Activated CD4-positive, alpha-beta T cell treated with anti-CD3 and anti-CD28 coated beads, Interleukin-2, amount 10 ng/mL, durations not matched to agents 24 days and 14 days (primary cell): Measurements from ENCODE around the gene PRCC. TPM values are rescaled to one million over a fixed set of nuclear protein-coding genes. Genes with fewer than 3 reads are reported as not detected.

Experiments
- DNase-seq: peaks from one replicate; pipeline ENCODE4 v3.0.0; 2022
- H3K27ac Mint-ChIP-seq: one replicate; pipeline ENCODE4 v1.8.0; 2022; ENCODE audit warnings: mild to moderate bottlenecking, mixed read lengths
- H3K27me3 Mint-ChIP-seq: one replicate; pipeline ENCODE4 v1.8.0; 2022; ENCODE audit warnings: mixed read lengths
- H3K36me3 Mint-ChIP-seq: one replicate; pipeline ENCODE4 v1.8.0; 2022; ENCODE audit warnings: low read depth, mild to moderate bottlenecking, mixed read lengths
- H3K4me1 Mint-ChIP-seq: one replicate; pipeline ENCODE4 v1.8.0; 2021; ENCODE audit warnings: mixed read lengths
- H3K4me3 Mint-ChIP-seq: one replicate; pipeline ENCODE4 v1.8.0; 2022; ENCODE audit warnings: mild to moderate bottlenecking, moderate library complexity, mixed read lengths
- H3K9me3 Mint-ChIP-seq: one replicate; pipeline ENCODE4 v1.8.0; 2021; ENCODE audit warnings: mixed read lengths
- intact Hi-C: fragments of 100-400 bp; cut with micrococcal nuclease; formaldehyde crosslinking; loops from one replicate; pipeline ENCODE4 v1.15.1; 2023
- total RNA-seq: library from RNA; stranded (reverse); gene quantifications from 2 replicates; pipeline ENCODE4 v1.2.3, GENCODE V29; 2022

The PRCC gene
- total RNA-seq, 1 donor from 2014 or later: 120 TPM

- peak overlapping the region; percentile 97 for H3K4me3 Mint-ChIP-seq
- no peaks in the 10 kb centered on the region for H3K9me3 Mint-ChIP-seq
- H3K27me3 Mint-ChIP-seq: no peaks in the 10 kb centered on the region
- no peak for DNase-seq
- peaks cover 60% of the 10 kb centered on the region for H3K36me3 Mint-ChIP-seq
- intact Hi-C loops: no loop called here
- peak overlapping the region; percentile 96 for H3K27ac Mint-ChIP-seq
- peaks cover 41% of the 10 kb centered on the region for H3K4me1 Mint-ChIP-seq
These were observed 19.3 kb upstream of the PRCC start for GRCh38 chr1:156747742-156748669.

- Mint-ChIP-seq H3K27ac (peak overlapping the region; percentile 96), H3K9me3 (no peaks in the 10 kb centered on the region), H3K36me3 (peaks cover 52% of the 10 kb centered on the region), H3K27me3 (no peaks in the 10 kb centered on the region), H3K4me1 (peaks cover 43% of the 10 kb centered on the region), H3K4me3 (peak overlapping the region; percentile 97)
- DNase-seq: peak; percentile 73
- intact Hi-C loops: no loop called here
These were observed 18.5 kb upstream of the PRCC start for GRCh38 chr1:156748670-156749418.

GRCh38 chr1:156749419-156750118 lies 17.8 kb upstream of the PRCC start:
- intact Hi-C loops: loop anchor here (10.0 kb wide), 1 partner anchor 555 kb away; the partner anchor contains the start of gene SLC25A44
- Mint-ChIP-seq H3K27ac (peak overlapping the region; percentile 96), H3K36me3 (peaks cover 48% of the 10 kb centered on the region), H3K27me3 (no peaks in the 10 kb centered on the region), H3K4me3 (peak overlapping the region; percentile 97), H3K4me1 (peaks cover 42% of the 10 kb centered on the region), H3K9me3 (no peaks in the 10 kb centered on the region)
- DNase-seq: peak; percentile 69

- no peaks in the 10 kb centered on the region for H3K9me3 Mint-ChIP-seq
- peaks cover 42% of the 10 kb centered on the region for H3K4me1 Mint-ChIP-seq
- intact Hi-C loops: loop anchor here (10.0 kb wide), 1 partner anchor 555 kb away; the partner anchor contains the start of gene SLC25A44
- H3K36me3 Mint-ChIP-seq: peaks cover 43% of the 10 kb centered on the region
- H3K27me3 Mint-ChIP-seq: no peaks in the 10 kb centered on the region
- H3K27ac Mint-ChIP-seq: peak overlapping the region; percentile 96
- DNase-seq: peak; percentile 71
- H3K4me3 Mint-ChIP-seq: peak overlapping the region; percentile 97
These were observed 17.1 kb upstream of the PRCC start for GRCh38 chr1:156750191-156750672.

GRCh38 chr1:156750711-156751450 lies 16.5 kb upstream of the PRCC start:
- no peaks in the 10 kb centered on the region for H3K27me3 Mint-ChIP-seq

GRCh38 chr1:156751451-156751756 lies 15.9 kb upstream of the PRCC start, which contains the start of gene HDGF:
TSS of gene HDGF (minus strand) at chr1:156751675. CDS start at chr1:156751429, 246 bp downstream.
- Mint-ChIP-seq H3K4me1 (peaks cover 34% of the 10 kb centered on the region), H3K27me3 (no peaks in the 10 kb centered on the region)

More at GRCh38 chr1:156750711-156751450, 16.5 kb upstream of the PRCC start:
- Mint-ChIP-seq H3K4me1 (peaks cover 38% of the 10 kb centered on the region), H3K9me3 (no peaks in the 10 kb centered on the region), H3K27ac (peak overlapping the region; percentile 96), H3K4me3 (peak overlapping the region; percentile 97), H3K36me3 (peaks cover 36% of the 10 kb centered on the region)
- peak; percentile 82 for DNase-seq
- intact Hi-C loops: loop anchor here (1.0 to 10.0 kb wide), 4 partner anchors 10 to 556 kb away; partner anchors contain the start of genes ISG20L2, METTL25B, MRPL24 and PRCC

GRCh38 chr1:156751757-156752481 lies 15.4 kb upstream of the PRCC start:
- intact Hi-C loops: loop anchor here (1.0 to 10.0 kb wide), 4 partner anchors 11 to 557 kb away; partner anchors contain the start of genes ISG20L2, METTL25B, MRPL24 and PRCC
- peak; percentile 98 for DNase-seq
- H3K4me3 Mint-ChIP-seq: peak overlapping the region; percentile 97
- H3K27me3 Mint-ChIP-seq: no peaks in the 10 kb centered on the region
- H3K4me1 Mint-ChIP-seq: peaks cover 33% of the 10 kb centered on the region
- H3K36me3 Mint-ChIP-seq: peaks cover 33% of the 10 kb centered on the region
- no peaks in the 10 kb centered on the region for H3K9me3 Mint-ChIP-seq
- H3K27ac Mint-ChIP-seq: peak overlapping the region; percentile 96

More at GRCh38 chr1:156751451-156751756, 15.9 kb upstream of the PRCC start, which contains the start of gene HDGF:
- Mint-ChIP-seq H3K27ac (peak within 1 kb of the TSS; percentile 96), H3K36me3 (peaks cover 35% of the 10 kb centered on the region), H3K4me3 (peak within 1 kb of the TSS; percentile 97), H3K9me3 (no peaks in the 10 kb centered on the region)
- DNase-seq: no peak
- intact Hi-C loops: loop anchor here (1.0 to 10.0 kb wide), 4 partner anchors 10 to 557 kb away; partner anchors contain the start of genes ISG20L2, METTL25B, MRPL24 and PRCC

GRCh38 chr1:156752843-156753482 lies 14.4 kb upstream of the PRCC start:
- H3K36me3 Mint-ChIP-seq: peaks cover 29% of the 10 kb centered on the region
- intact Hi-C loops: loop anchor here (10.0 kb wide), 1 partner anchor 558 kb away; the partner anchor contains the start of gene SLC25A44

GRCh38 chr1:156754219-156754618 lies 13.1 kb upstream of the PRCC start:
- DNase-seq: no peak
- H3K27me3 Mint-ChIP-seq: no peaks in the 10 kb centered on the region
- H3K27ac Mint-ChIP-seq: no peak overlapping the region
- intact Hi-C loops: loop anchor here (10.0 kb wide), 1 partner anchor 559 kb away; the partner anchor contains the start of gene SLC25A44
- H3K36me3 Mint-ChIP-seq: peaks cover 21% of the 10 kb centered on the region
- no peaks in the 10 kb centered on the region for H3K9me3 Mint-ChIP-seq
- no peak overlapping the region for H3K4me3 Mint-ChIP-seq
- peaks cover 19% of the 10 kb centered on the region for H3K4me1 Mint-ChIP-seq

More at GRCh38 chr1:156752843-156753482, 14.4 kb upstream of the PRCC start:
- Mint-ChIP-seq H3K4me1 (peaks cover 27% of the 10 kb centered on the region), H3K4me3 (peak overlapping the region; percentile 97), H3K27ac (peak overlapping the region; percentile 96), H3K9me3 (no peaks in the 10 kb centered on the region), H3K27me3 (no peaks in the 10 kb centered on the region)
- no peak for DNase-seq

- Mint-ChIP-seq H3K4me3 (no peak overlapping the region), H3K27ac (no peak overlapping the region), H3K9me3 (no peaks in the 10 kb centered on the region), H3K27me3 (no peaks in the 10 kb centered on the region), H3K36me3 (peaks cover 9% of the 10 kb centered on the region), H3K4me1 (peaks cover 15% of the 10 kb centered on the region)
- DNase-seq: no peak
- intact Hi-C loops: loop anchor here (10.0 kb wide), 1 partner anchor 561 kb away; the partner anchor contains the start of gene SLC25A44
These were observed 11.8 kb upstream of the PRCC start for GRCh38 chr1:156755527-156755950.

- H3K4me3 Mint-ChIP-seq: no peak overlapping the region
- H3K27me3 Mint-ChIP-seq: no peaks in the 10 kb centered on the region
- DNase-seq: no peak
- no peaks in the 10 kb centered on the region for H3K9me3 Mint-ChIP-seq
- H3K36me3 Mint-ChIP-seq: peaks cover 7% of the 10 kb centered on the region
- no peak overlapping the region for H3K27ac Mint-ChIP-seq
- intact Hi-C loops: loop anchor here (10.0 kb wide), 1 partner anchor 562 kb away; the partner anchor contains the start of gene SLC25A44
- H3K4me1 Mint-ChIP-seq: peaks cover 15% of the 10 kb centered on the region
These were observed 11.0 kb upstream of the PRCC start for GRCh38 chr1:156756355-156756754.
